ENCODE measurements around the gene SLC66A3. TPM values are rescaled to one million over a fixed set of nuclear protein-coding genes. Genes with fewer than 3 reads are reported as not detected.

The SLC66A3 gene
- total and polyA plus RNA-seq, 2 donors (not counting 1 experiment from before 2014, with no cell fraction given): 23.7 to 32.4 TPM

- H3K9me3 Mint-ChIP-seq (ENCODE audit: insufficient read depth): no peaks in the 10 kb centered on the region
- DNase-seq (no peak), ATAC-seq (ENCODE audit: low read depth) (no peak)
- Histone ChIP-seq H3K4me1 (ENCODE audit: control insufficient read depth in 2 of 2, insufficient read depth in 2 of 2, low read length in 2 of 2) (peaks cover 22 to 32% of the 10 kb centered on the region in 2 donors), H3K4me2 (replicated peaks; ENCODE audit: low read depth, low read length, poor library complexity, severe bottlenecking) (no peak overlapping the region), H2AFZ (ENCODE audit: insufficient read depth, low read depth, low read length, poor library complexity, severe bottlenecking) (no peak overlapping the region), H3K9me3 (ENCODE audit: control extremely low read depth in 1 of 3, control insufficient read depth in 2 of 3, insufficient read depth in 1 of 3, low read length in 2 of 3) (peaks cover 0 to 8% (median 0%) of the 10 kb centered on the region in 3 donors), H3K9ac (ENCODE audit: low read length) (no peak overlapping the region), H4K20me1 (ENCODE audit: control insufficient read depth, insufficient read depth, low read length, poor library complexity, severe bottlenecking) (peaks cover 13% of the 10 kb centered on the region), H3K36me3 (replicated peaks in 1 of 2; ENCODE audit: control extremely low read depth in 1 of 2, control insufficient read depth in 1 of 2, extremely low read depth in 1 of 2, insufficient read depth in 2 of 2, low read length in 1 of 2) (no peaks in the 10 kb centered on the region), H3K27ac (ENCODE audit: low read length in 2 of 2) (no peak overlapping the region), H3K79me2 (ENCODE audit: control insufficient read depth, insufficient read depth, low read length) (peaks cover 17% of the 10 kb centered on the region), H3K4me3 (ENCODE audit: control extremely low read depth in 1 of 5, extremely low read depth in 1 of 5, insufficient read depth in 1 of 5, low read depth in 2 of 5, low read length in 4 of 5) (no peak overlapping the region), H3K27me3 (replicated peaks in 1 of 4; ENCODE audit: control extremely low read depth in 1 of 4, control insufficient read depth in 3 of 4, insufficient read depth in 4 of 4, low read length in 3 of 4) (peaks cover 0 to 5% (median 0%) of the 10 kb centered on the region in 4 experiments)
- ChIA-PET CTCF (no interaction called here), POLR2A (no interaction called here)
- H3K27me3 Mint-ChIP-seq: no peaks in the 10 kb centered on the region
- WGBS (ENCODE audit: insufficient coverage): 91% methylated on average over 4 of the region's 4 CpGs
- peaks cover 30% of the 10 kb centered on the region for H3K4me1 Mint-ChIP-seq
- intact Hi-C loops (cut with micrococcal nuclease): loop anchor here (10.0 kb wide), 1 partner anchor 1113 kb away; the partner anchor contains the start of gene KLF11
- H3K4me3 Mint-ChIP-seq: no peak overlapping the region
- no peak for TF ChIP-seq EZH2 (IDR thresholded peaks at IDR 0.05; ENCODE audit: borderline replicate concordance, insufficient read depth, low read depth, low read length, poor library complexity, severe bottlenecking)
- TF ChIP-seq CTCF (IDR thresholded peaks at IDR 0.05): no peak
- H3K27ac Mint-ChIP-seq: no peak overlapping the region
Measured at GRCh38 chr2:11157731-11158130, 2.5 kb downstream of the SLC66A3 start.

GRCh38 chr2:11158916-11159573 lies 3.8 kb downstream of the SLC66A3 start:
- TF ChIP-seq CTCF (IDR thresholded peaks at IDR 0.05) (no peak), EZH2 (IDR thresholded peaks at IDR 0.05; ENCODE audit: borderline replicate concordance, insufficient read depth, low read depth, low read length, poor library complexity, severe bottlenecking) (no peak)
- no peak overlapping the region for H3K4me3 Mint-ChIP-seq

More at GRCh38 chr2:11158916-11159573, 3.8 kb downstream of the SLC66A3 start:
- no peak for DNase-seq
- intact Hi-C loops (cut with micrococcal nuclease): loop anchor here (10.0 kb wide), 1 partner anchor 1114 kb away; the partner anchor contains the start of gene KLF11
- H3K9ac ChIP-seq (ENCODE audit: low read length): no peak overlapping the region
- no peak overlapping the region for H3K4me2 ChIP-seq (replicated peaks; ENCODE audit: low read depth, low read length, poor library complexity, severe bottlenecking)
- WGBS (ENCODE audit: insufficient coverage): 91% methylated on average over 14 of the region's 14 CpGs
- Mint-ChIP-seq H3K27me3 (no peaks in the 10 kb centered on the region), H3K27ac (no peak overlapping the region), H3K4me1 (peaks cover 30% of the 10 kb centered on the region), H3K9me3 (ENCODE audit: insufficient read depth) (no peaks in the 10 kb centered on the region)
- peaks cover 22 to 32% of the 10 kb centered on the region in 2 donors for H3K4me1 ChIP-seq (ENCODE audit: control insufficient read depth in 2 of 2, insufficient read depth in 2 of 2, low read length in 2 of 2)
- CTCF ChIA-PET: interaction anchor here (1.1 kb wide), 1 partner anchor 26 kb away, joined by 3 read pairs; a partner anchor contains a TSS
- H3K4me3 ChIP-seq (ENCODE audit: control extremely low read depth in 1 of 5, extremely low read depth in 1 of 5, insufficient read depth in 1 of 5, low read depth in 2 of 5, low read length in 4 of 5): no peak overlapping the region
- POLR2A ChIA-PET: no interaction called here
- no peaks in the 10 kb centered on the region for H3K36me3 ChIP-seq (replicated peaks in 1 of 2; ENCODE audit: control extremely low read depth in 1 of 2, control insufficient read depth in 1 of 2, extremely low read depth in 1 of 2, insufficient read depth in 2 of 2, low read length in 1 of 2)
- peaks cover 13% of the 10 kb centered on the region for H4K20me1 ChIP-seq (ENCODE audit: control insufficient read depth, insufficient read depth, low read length, poor library complexity, severe bottlenecking)
- peaks cover 17% of the 10 kb centered on the region for H3K79me2 ChIP-seq (ENCODE audit: control insufficient read depth, insufficient read depth, low read length)
- H3K27me3 ChIP-seq (replicated peaks in 1 of 4; ENCODE audit: control extremely low read depth in 1 of 4, control insufficient read depth in 3 of 4, insufficient read depth in 4 of 4, low read length in 3 of 4): no peaks in the 10 kb centered on the region
- no peak overlapping the region for H2AFZ ChIP-seq (ENCODE audit: insufficient read depth, low read depth, low read length, poor library complexity, severe bottlenecking)
- H3K9me3 ChIP-seq (ENCODE audit: control extremely low read depth in 1 of 3, control insufficient read depth in 2 of 3, insufficient read depth in 1 of 3, low read length in 2 of 3): peaks cover 0 to 8% (median 0%) of the 10 kb centered on the region in 3 donors
- ATAC-seq (ENCODE audit: low read depth): no peak
- H3K27ac ChIP-seq (ENCODE audit: low read length in 2 of 2): no peak overlapping the region

Measured in B cell (primary cell).